KOPT-K1 (cell line): Measurements from ENCODE around the gene HSPA12B.

ENCODE experiments used
- H3K27ac ChIP-seq: fragments of 200-600 bp; sonication (generic); 2 replicates; pipeline ENCODE4 v1.5.1; 2016; ENCODE audit warnings: antibody characterized with exemption, mild to moderate bottlenecking, low read depth, low read length; ENCODE audit not compliant: poor library complexity, severe bottlenecking
- H3K36me3 ChIP-seq: fragments of 200-600 bp; sonication (generic); 2 replicates; pipeline ENCODE4 v1.5.1; 2017; ENCODE audit warnings: antibody characterized with exemption, mild to moderate bottlenecking, low read length, moderate library complexity; ENCODE audit not compliant: insufficient read depth
- H3K9me3 ChIP-seq: fragments of 200-600 bp; sonication (generic); 2 replicates; pipeline ENCODE4 v1.5.1; 2017; ENCODE audit warnings: antibody characterized with exemption, low read length, mild to moderate bottlenecking; ENCODE audit not compliant: insufficient read depth, poor library complexity, severe bottlenecking

HSPA12B gene, protein sequence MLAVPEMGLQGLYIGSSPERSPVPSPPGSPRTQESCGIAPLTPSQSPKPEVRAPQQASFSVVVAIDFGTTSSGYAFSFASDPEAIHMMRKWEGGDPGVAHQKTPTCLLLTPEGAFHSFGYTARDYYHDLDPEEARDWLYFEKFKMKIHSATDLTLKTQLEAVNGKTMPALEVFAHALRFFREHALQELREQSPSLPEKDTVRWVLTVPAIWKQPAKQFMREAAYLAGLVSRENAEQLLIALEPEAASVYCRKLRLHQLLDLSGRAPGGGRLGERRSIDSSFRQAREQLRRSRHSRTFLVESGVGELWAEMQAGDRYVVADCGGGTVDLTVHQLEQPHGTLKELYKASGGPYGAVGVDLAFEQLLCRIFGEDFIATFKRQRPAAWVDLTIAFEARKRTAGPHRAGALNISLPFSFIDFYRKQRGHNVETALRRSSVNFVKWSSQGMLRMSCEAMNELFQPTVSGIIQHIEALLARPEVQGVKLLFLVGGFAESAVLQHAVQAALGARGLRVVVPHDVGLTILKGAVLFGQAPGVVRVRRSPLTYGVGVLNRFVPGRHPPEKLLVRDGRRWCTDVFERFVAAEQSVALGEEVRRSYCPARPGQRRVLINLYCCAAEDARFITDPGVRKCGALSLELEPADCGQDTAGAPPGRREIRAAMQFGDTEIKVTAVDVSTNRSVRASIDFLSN

DNA sequence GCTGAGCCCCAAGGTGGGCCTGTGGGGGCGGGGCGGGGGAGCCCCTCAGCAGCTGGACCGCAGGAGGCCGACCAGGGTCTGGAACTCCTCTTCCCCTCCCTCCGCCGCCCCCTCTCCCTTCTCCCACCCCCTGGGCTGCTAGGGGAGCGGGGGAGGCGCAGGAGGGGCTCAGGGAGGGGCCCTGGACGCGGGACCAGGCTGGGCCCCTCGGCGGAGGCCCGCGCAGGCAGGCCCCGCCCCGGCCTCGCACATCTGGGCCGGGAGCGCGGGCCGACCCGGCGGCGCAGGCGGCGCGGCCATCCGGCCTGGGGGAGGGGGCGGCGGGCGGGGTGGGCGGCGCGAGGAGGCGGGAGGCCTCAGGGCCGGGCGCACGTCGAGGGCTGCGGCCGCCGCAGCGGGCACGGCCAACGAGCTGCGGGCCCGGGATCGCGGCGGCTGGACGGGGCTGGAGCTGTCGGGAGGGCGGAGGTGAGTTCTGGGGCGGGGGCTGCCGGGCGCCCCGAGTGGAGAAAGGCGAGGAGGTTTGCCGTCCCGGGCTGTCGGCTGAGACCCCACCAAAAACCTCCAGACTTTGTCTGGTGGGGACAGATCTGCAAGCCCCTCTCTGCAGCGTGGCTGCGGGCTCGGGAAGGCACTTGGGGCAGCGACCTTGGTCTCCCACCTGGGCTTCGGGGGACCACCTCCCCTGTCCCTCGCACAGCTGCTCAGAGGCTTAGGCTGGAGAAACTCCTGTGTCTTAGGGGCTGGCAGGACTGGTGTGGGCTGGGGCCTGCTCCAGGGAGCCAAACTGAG is at the start of gene HSPA12B:
TSS of gene HSPA12B (plus strand) at position 359 of the 792 bp plus-strand sequence. CDS start 5,990 bp downstream, outside the sequence.
- Histone ChIP-seq H3K27ac (no peak within 1 kb of the TSS), H3K36me3 (no peaks in the 10 kb centered on the region), H3K9me3 (no peaks in the 10 kb centered on the region)

DNA sequence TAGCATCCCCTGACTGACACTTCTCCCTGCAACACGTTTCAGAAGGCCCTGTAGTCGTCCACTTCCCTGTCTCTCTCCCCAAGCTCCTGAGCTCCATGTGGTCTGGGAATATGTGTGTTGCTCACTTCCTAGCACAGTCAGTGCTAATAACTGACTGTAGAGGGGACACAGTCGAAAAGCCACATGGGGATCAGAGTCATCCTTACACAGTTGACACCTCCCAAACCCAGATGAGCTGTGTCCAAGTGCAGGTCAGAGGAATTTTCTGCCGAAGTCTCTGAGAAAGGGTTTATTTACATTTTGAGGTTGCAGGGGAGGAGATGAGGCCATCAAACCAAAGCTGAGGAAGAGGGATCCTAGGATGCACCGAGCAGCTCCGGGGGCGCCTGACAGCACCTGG is 47.1 kb upstream of the HSPA12B start:
- Histone ChIP-seq H3K36me3 (no peaks in the 10 kb centered on the region), H3K27ac (no peak overlapping the region)

DNA sequence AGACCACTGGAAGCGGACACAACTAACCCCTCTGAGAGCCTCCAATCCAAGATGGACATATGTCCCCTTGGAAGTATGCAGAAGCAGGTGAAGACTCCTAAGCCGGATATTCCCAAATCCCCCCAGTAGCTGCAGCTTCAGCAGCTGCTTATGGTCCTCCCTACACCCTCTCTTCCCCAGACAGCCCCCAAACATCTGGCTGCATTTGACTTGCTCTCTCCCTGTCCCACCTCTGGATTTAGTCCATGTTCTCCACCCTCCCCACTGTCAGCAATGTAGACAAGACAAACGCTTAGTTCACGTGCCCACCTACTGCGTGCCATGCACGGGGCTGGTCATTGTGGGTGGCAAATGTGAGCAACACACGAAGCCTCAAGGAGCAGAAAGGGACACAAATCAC is 46.1 kb upstream of the HSPA12B start:
- H3K36me3 ChIP-seq: no peaks in the 10 kb centered on the region
- no peaks in the 10 kb centered on the region for H3K9me3 ChIP-seq
- H3K27ac ChIP-seq: no peak overlapping the region

More for the DNA sequence above, 47.1 kb upstream of the HSPA12B start:
- H3K9me3 ChIP-seq: no peaks in the 10 kb centered on the region

DNA sequence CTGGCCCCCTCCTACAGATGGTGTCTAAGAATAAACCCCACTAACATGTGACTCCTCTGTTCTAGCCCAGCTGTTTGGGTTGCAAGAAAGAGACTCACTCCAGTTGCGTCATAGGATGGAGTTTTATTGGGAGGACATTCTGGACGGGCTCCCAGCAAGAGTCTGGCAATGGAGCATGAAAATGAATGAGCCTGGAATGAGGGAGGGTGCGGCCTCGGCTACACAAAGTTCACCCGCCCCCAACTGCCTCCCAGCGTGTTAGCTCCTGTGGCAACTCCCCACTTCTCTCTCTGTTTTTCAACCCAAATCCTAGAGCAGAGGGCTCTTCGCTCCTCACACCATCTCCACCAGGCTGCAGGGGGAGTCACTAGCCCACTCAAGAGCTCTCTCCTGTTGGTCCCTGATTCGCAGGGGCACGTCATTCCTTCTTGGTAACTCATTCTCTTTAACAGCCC is 45.6 kb upstream of the HSPA12B start:
- Histone ChIP-seq H3K9me3 (no peaks in the 10 kb centered on the region), H3K36me3 (no peaks in the 10 kb centered on the region), H3K27ac (no peak overlapping the region)

DNA sequence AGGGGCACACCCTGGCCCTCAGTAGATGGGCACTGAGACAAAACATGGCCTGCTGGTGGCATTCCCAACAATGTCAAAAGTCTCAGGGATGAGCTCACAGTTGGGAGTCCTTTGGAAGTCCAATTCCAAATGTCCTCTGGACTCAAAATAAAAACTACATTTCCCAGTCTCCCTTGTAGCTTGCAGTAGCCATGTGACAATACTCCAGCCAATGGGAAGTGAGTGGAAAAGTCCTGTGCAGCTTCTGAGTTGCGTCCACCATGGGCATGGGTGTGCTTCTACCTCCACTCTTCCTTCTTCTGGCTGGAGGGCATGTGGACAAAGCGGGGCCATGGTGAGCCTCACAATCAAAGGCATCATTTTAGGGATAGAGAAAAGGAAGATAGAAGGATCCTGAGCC is 44.8 kb upstream of the HSPA12B start:
- no peaks in the 10 kb centered on the region for H3K9me3 ChIP-seq
- no peak overlapping the region for H3K27ac ChIP-seq
- H3K36me3 ChIP-seq: no peaks in the 10 kb centered on the region

DNA sequence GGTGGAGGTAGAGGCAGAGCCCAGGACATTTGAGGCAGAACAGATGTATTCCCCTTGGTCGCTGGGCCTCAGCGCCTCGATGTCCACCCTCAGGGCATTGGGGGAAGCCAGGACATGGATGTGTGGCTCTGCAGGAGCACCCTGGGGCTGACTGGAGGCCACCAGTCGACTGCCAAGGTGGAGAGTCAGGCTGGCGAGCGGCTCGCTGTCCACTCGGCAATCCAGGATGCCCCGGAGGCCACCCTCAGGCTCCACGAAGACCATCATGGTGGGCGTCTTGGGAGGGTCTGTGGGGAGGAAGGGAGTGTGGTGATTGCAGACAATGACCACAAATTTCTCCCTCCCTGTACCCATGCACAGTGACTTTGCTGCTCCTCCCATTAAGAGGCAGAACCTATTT is 42.5 kb upstream of the HSPA12B start:
- no peaks in the 10 kb centered on the region for H3K36me3 ChIP-seq
- no peak overlapping the region for H3K27ac ChIP-seq
- H3K9me3 ChIP-seq: no peaks in the 10 kb centered on the region

DNA sequence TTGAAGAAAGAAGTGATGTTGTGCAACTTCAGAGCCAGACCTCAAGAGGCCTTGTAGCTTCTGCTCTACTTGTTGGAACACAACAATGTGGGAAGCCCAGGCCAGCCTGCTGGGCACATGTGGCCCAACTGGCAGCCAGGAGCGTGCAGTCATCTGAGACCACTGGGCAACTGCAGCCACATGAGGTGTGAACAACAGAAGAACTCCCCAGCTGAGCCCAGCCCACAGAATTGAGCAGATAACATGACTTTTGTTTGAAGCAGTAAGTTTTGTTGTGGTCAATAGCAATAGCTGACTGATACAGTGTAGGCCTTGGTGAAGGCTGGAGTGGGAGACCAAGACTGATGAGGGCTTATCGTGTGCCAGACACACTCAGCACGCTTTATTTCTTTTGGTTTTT is 42.1 kb upstream of the HSPA12B start:
- Histone ChIP-seq H3K27ac (no peak overlapping the region), H3K9me3 (no peaks in the 10 kb centered on the region), H3K36me3 (no peaks in the 10 kb centered on the region)

DNA sequence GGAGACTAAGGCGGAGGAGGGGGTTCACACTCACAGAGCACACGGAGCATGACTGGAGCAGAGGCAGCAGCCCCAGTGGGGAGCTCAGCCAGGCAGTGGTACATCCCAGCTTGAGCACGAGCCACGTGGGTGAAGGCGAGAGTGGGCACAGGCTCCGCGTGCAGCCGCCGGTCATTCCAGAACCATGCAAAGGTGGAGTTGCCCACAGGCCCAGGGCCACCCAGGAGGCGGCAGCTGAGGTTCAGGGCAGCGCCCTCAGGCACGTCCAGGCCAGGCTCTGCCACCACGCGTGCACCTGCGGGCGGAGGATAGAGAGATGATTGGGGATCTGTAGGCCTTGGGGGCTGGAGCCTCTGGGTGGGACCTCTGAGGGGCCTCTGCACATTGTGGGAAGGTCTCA is 41.2 kb upstream of the HSPA12B start:
- peaks cover 2% of the 10 kb centered on the region for H3K9me3 ChIP-seq
- H3K27ac ChIP-seq: no peak overlapping the region
- no peaks in the 10 kb centered on the region for H3K36me3 ChIP-seq

DNA sequence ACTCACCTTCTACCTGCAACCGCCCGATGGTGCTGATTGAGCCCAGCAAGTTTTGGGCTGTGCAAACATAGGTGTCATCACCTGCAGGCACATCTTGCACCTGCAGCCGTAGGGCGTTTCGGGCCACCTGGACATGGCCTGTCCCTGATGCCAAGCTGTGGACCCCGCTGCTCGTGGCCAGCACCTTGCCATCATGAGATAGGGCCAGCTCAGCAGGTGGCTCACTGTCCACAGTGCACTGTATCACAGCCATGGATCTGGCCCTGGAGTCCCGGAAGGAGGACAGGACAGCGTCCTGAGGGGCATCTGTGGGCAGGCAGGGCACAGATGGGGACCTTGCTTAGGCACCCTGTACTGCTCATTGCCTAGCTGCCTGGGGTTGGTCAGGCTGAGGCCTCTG is 40.6 kb upstream of the HSPA12B start:
- H3K27ac ChIP-seq: no peak overlapping the region
- H3K9me3 ChIP-seq: peaks cover 7% of the 10 kb centered on the region
- H3K36me3 ChIP-seq: no peaks in the 10 kb centered on the region

DNA sequence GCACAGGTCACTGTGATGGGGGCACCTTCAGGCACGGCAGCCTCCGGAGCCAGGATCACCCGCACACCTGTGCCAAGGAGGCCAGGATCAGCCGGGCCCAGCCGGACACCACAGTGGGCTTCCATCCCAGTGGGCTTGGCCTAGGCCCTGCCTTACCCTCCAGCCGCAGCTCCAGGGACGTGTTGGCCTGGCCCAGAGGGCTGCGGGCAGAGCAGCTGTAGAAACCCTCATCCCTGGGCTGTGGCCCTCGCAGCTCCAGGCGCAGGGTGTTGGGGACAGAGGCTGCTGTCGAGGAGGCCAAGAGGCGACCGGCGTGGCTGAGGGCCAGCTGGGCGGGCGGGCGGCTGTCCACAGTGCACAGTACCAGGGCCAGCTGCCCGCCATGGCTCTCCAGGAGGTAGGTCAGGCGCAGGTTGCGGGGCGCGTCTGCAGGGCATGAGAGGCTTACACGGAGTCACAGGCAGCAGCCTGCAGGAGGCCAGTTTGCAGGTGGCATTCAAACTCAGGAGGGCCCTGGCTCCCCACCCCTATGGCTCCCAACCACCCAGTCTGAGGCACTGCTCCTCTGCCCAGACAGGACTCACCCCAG is 39.7 kb upstream of the HSPA12B start:
- no peak overlapping the region for H3K27ac ChIP-seq

DNA sequence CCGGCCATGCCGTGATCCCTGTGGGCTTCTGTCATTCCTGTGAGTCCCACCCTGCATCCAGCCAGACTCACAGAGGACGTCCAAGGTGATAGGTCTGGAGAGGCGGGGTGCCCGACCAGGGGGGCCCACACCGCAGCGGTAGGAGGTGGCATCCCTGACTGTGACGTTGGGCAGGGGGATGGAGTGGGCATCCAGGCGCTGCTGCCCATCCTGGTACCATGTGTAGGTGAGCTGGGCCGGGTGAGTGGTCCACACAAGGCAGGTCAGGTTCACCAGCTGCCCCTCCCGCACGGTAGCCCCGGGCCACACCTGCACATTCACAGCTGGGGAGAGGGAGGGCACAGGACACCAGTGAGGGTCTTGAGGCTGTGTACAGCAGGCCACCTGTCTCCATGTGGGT is 39.1 kb upstream of the HSPA12B start:
- H3K36me3 ChIP-seq: no peaks in the 10 kb centered on the region
- H3K9me3 ChIP-seq: peaks cover 7% of the 10 kb centered on the region
- H3K27ac ChIP-seq: no peak overlapping the region

More for the DNA sequence above, 39.7 kb upstream of the HSPA12B start:
- no peaks in the 10 kb centered on the region for H3K36me3 ChIP-seq
- peaks cover 7% of the 10 kb centered on the region for H3K9me3 ChIP-seq

DNA sequence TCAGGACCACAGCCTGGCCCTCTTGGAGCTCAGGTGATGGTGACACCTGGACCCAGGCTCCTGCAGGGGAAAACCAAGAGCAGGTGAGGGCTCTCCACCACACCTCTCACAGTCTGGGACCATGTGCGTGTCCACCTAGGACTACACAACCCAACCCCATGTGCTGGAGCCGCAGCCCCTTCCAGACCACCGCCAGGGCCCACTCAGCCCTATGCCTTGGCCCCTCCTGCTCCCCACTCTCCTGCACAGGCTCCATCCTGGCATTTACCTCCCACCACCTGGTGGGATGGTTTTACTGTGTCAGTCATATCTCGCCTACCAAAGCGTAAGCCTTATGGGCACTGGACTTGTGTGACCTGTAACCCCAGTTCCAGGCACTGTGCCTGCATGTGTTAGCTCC is 37.6 kb upstream of the HSPA12B start:
- no peak overlapping the region for H3K27ac ChIP-seq
- H3K9me3 ChIP-seq: peaks cover 7% of the 10 kb centered on the region
- H3K36me3 ChIP-seq: no peaks in the 10 kb centered on the region

DNA sequence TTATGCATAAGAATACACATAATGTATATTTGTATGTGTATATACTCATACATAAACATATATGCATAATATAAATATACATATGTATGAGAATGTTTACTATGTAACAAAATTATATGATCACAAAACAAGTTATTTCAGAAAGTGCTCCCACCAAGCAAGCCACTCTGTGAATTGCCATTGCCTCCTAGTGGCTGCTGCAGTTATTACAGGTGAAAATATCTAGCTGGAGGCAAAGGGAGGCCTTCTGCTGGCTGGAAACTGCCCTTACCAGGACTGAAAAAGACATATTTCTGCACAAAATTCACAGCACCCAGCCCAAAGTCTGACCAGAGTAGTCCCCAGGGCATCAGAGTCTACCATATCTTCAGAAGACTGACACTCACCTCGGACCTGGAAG is 36.3 kb upstream of the HSPA12B start:
- Histone ChIP-seq H3K36me3 (no peaks in the 10 kb centered on the region), H3K27ac (no peak overlapping the region), H3K9me3 (peaks cover 7% of the 10 kb centered on the region)

DNA sequence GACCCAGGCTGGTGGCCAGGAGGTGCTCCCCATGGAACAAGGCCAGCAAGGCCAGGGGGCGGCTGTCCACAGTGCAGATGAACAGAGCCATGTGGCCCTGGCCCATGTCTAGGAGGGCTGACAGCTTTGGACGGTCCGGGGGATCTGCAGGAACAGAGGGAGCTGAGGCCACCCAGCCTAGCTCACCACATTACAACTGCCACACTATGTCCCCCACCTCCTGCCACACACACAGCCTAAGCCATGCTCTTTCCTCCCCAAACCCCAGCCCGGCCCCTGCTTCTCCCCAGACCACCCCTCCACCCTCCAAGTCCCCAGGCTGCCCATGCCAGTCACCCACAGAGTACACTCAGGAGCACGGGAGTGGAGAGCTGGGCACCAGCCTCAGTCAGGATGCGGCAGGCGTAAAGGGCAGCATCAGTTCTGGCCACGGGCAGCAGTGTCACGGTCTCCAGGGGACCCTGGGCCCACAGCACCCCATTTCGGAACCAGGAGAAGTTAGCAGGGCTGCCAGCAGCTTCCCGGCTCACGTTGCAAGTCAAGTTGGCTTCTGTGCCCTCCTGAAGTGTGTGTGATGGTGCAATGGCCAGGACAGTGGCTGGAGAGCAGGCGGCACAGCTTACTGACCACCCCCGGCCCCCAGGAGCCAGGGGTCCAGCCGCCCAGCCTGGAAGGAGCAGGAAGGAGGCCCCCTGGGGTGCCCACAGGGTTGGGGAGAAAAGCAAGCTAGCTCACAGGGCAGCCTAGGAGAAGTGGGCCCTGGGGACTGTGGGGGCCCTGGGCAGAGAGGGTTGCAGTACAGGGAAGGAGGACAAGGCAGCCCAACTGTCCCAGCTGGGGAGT is 35.5 kb upstream of the HSPA12B start:
- Histone ChIP-seq H3K36me3 (no peaks in the 10 kb centered on the region), H3K27ac (no peak overlapping the region), H3K9me3 (peaks cover 7% of the 10 kb centered on the region)
